Testis (tissue), 3 donors: Measurements from ENCODE around the gene SATB2. TPM values are rescaled to one million over a fixed set of nuclear protein-coding genes. Genes with fewer than 3 reads are reported as not detected.

ENCODE experiments used
- DNase-seq: peaks from one replicate; pipeline ENCODE4 v3.0.0-alpha.2; 2019
- H3K27ac ChIP-seq, 2 donors: fragments of 200-600 bp; sonication (generic); one replicate each; pipeline ENCODE4 v1.5.1; 2019
- H3K27me3 ChIP-seq: fragments of 200-600 bp; sonication (generic); one replicate; pipeline ENCODE4 v1.5.1; 2019
- H3K36me3 ChIP-seq: fragments of 200-600 bp; sonication (generic); one replicate; pipeline ENCODE4 v1.5.1; 2017; ENCODE audit warnings: low read depth; ENCODE audit errors: missing control alignments
- H3K4me1 ChIP-seq: fragments of 200-600 bp; sonication (generic); one replicate; pipeline ENCODE4 v1.5.1; 2019
- H3K4me3 ChIP-seq, 2 donors: fragments of 200-600 bp; sonication (generic); one replicate each; pipeline ENCODE4 v1.5.1; 2017 to 2019
- H3K9me3 ChIP-seq: fragments of 200-600 bp; sonication (generic); one replicate; pipeline ENCODE4 v1.5.1; 2017
- POLR2A ChIP-seq: fragments of 450-650 bp; IDR thresholded peaks from one replicate; pipeline ENCODE4 v1.6.1; 2017; ENCODE audit warnings: antibody characterized with exemption, mild to moderate bottlenecking, moderate library complexity
- WGBS, 2 donors: methylation state at CpG; one replicate each; pipeline ENCODE4 v1.1.5; 2018; 5-methylcytosine and 5-hydroxymethylcytosine counted together
- intact Hi-C: fragments of 100-400 bp; cut with DNase I; formaldehyde crosslinking; loops from one replicate; pipeline ENCODE4 v1.15.1; 2023; ENCODE audit warnings: low total_unique reads
- polyA plus RNA-seq: library from polyadenylated mRNA; stranded (reverse); fragments of 350-450 nt; fragmentation: Illumina TruSeq; extraction: RNeasy Lipid Tissue Mini Kit (QIAGEN cat#74804); gene quantifications from one replicate; pipeline ENCODE4 v1.2.3, GENCODE V29; 2014; ENCODE audit warnings: low read depth, low replicate concordance; ENCODE audit not compliant: insufficient read depth
- total RNA-seq, 2 donors: library from RNA; depleted of rRNA; stranded (reverse); fragments of >200 nt; gene quantifications; one replicate each; pipeline ENCODE4 v1.2.3, GENCODE V29; 2016
- TF ChIP-seq, protein P1 (sequence below), 3 experiments: fragments of 450-650 bp in 2 of 3; fragments of 200-600 bp in 1 of 3; sonication (generic) in 1 of 3; IDR thresholded peaks; one replicate each; pipeline ENCODE4 v1.5.1; 2016 to 2019; ENCODE audit warnings: antibody characterized with exemption in 3 of 3, mild to moderate bottlenecking in 2 of 3, moderate library complexity in 1 of 3

Gene SATB2
- total and polyA plus RNA-seq, 3 donors from 2014 or later: 5.1 to 15.1 (median 14.1) TPM

DNA sequence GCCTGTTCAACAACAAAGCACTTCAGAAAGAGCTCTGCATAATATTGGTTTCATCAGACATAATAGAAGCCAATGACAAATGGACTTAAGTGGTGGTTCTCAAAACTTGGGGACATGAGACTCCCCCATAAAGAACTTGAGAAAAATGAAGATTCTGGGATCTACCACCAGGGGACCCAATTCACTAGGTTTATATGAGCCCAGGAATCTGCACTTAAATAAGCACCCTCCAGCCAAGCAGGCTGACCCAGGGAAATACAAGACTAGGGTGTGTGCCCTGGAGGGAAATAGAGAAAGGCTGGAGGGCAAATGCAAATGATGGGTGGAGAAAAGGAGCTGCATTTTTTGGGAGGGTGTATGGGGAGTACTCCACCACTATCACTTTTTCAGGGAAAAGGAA lies 52.5 kb downstream of the SATB2 start:
- Histone ChIP-seq H3K27me3 (no peaks in the 10 kb centered on the region), H3K9me3 (no peaks in the 10 kb centered on the region), H3K4me3 (no peak overlapping the region), H3K36me3 (no peaks in the 10 kb centered on the region), H3K4me1 (no peaks in the 10 kb centered on the region), H3K27ac (no peak overlapping the region)
- intact Hi-C loops: no loop called here
- TF ChIP-seq, protein P1, sequence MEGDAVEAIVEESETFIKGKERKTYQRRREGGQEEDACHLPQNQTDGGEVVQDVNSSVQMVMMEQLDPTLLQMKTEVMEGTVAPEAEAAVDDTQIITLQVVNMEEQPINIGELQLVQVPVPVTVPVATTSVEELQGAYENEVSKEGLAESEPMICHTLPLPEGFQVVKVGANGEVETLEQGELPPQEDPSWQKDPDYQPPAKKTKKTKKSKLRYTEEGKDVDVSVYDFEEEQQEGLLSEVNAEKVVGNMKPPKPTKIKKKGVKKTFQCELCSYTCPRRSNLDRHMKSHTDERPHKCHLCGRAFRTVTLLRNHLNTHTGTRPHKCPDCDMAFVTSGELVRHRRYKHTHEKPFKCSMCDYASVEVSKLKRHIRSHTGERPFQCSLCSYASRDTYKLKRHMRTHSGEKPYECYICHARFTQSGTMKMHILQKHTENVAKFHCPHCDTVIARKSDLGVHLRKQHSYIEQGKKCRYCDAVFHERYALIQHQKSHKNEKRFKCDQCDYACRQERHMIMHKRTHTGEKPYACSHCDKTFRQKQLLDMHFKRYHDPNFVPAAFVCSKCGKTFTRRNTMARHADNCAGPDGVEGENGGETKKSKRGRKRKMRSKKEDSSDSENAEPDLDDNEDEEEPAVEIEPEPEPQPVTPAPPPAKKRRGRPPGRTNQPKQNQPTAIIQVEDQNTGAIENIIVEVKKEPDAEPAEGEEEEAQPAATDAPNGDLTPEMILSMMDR (IDR thresholded peaks at IDR 0.05): no peak
- TF ChIP-seq POLR2A: no peak
- DNase-seq: no peak

DNA sequence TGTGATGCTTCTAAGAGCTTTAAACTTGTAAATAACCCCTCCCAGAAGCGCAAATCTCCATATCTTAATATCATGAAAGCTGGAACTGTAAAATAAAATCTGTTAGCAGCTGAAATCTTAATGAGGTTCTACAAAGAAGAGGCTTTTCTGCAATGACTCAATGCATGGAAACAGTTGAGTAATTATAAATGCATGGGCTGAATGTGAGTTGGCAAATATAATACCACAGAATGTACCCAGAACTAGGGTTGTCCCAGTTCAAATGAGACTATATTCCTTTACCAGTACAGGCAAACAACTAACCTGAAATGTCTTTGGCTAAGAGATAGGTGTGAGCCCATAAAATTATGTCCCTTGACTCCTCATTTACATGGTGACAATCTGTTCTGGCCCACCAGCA lies 52.9 kb downstream of the SATB2 start:
- Histone ChIP-seq H3K36me3 (no peaks in the 10 kb centered on the region), H3K27me3 (no peaks in the 10 kb centered on the region), H3K27ac (no peak overlapping the region), H3K9me3 (no peaks in the 10 kb centered on the region), H3K4me1 (no peaks in the 10 kb centered on the region), H3K4me3 (no peak overlapping the region)
- DNase-seq: no peak
- 92 to 93% methylated on average over 1 of the region's 1 CpG for WGBS, 2 donors
- TF ChIP-seq, protein P1 (IDR thresholded peaks at IDR 0.05): no peak
- no peak for TF ChIP-seq POLR2A
- intact Hi-C loops: no loop called here

DNA sequence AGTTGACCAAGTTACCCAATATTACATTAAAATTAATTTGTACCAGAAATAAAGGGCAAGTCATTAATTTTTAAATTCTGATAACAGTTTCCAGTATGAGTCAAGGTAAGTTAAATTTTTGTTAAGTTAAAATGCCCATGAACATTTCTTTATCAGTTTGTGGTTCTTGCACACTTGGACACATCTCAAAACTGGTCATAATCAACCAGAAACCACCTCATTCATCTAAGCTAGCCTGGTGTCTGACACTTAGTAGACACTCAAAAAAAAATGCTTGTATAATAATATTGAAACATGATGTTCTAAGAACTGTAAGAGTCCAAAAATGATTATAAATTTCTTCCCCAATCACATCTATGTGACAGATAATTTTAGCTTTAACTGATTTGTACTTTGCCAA lies 62.4 kb downstream of the SATB2 start:
- Histone ChIP-seq H3K27ac (no peak overlapping the region), H3K9me3 (no peaks in the 10 kb centered on the region), H3K4me3 (no peak overlapping the region), H3K4me1 (peaks cover 6% of the 10 kb centered on the region), H3K27me3 (no peaks in the 10 kb centered on the region), H3K36me3 (no peaks in the 10 kb centered on the region)
- no peak for DNase-seq
- intact Hi-C loops: no loop called here
- TF ChIP-seq, protein P1 (IDR thresholded peaks at IDR 0.05): no peak
- TF ChIP-seq POLR2A: no peak

DNA sequence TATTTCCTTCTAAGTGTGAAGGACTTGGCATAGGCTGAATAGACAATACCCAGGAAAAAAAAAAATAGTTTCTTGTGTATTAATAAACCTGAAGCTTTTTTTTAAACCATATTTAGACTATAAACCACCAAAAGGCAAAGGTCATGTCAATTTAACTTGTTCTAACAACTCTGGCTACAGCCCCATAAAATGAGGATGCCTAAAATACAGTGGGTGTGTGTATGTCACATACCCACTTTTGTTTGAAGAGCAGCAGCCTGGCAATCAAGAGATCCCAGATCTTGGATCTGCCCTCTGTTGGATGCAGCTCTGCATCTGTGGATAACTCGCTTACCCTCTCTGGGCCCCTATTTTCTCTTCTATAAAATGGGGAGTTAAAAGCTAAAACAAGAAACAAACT lies 65.4 kb downstream of the SATB2 start:
- Histone ChIP-seq H3K27ac (no peak overlapping the region), H3K4me1 (peaks cover 6% of the 10 kb centered on the region), H3K9me3 (no peaks in the 10 kb centered on the region), H3K4me3 (no peak overlapping the region), H3K27me3 (no peaks in the 10 kb centered on the region), H3K36me3 (no peaks in the 10 kb centered on the region)
- TF ChIP-seq POLR2A: no peak
- TF ChIP-seq, protein P1 (IDR thresholded peaks at IDR 0.05): no peak
- intact Hi-C loops: no loop called here
- no peak for DNase-seq
- 33 to 85% methylated on average over 1 of the region's 1 CpG for WGBS, 2 donors

DNA sequence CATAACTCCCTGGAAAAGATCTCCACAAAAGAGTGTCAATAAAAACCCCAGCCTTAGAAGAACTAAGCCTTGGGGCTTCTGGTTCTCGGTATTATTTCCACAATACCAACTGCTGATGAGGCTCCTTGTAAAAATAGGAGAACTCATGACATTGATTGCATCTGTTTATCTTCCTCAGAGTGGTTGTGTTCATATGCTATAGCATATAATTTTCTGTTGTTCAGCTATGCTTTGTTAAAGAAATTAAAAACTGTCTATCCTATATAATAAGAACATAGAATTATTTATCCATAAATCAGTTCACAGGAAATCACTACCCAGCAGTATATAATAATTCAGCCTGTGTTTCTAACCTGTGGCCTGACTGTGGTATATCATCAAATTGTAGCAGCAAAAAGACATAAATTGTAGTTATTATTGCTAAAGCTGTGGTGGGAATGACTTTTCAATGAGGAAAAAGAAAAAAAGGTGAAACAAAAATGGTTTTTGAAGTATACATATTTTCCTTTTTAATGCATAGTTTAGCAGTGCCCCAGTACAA lies 68.9 kb downstream of the SATB2 start:
- no peak for DNase-seq
- intact Hi-C loops: no loop called here
- TF ChIP-seq, protein P1 (IDR thresholded peaks at IDR 0.05): no peak
- TF ChIP-seq POLR2A: no peak
- no peaks in the 10 kb centered on the region for H3K9me3 ChIP-seq
- WGBS, 2 donors: 81 to 85% methylated on average over 1 of the region's 1 CpG
- H3K4me3 ChIP-seq: no peak overlapping the region
- H3K4me1 ChIP-seq: peaks cover 6% of the 10 kb centered on the region
- H3K36me3 ChIP-seq: no peaks in the 10 kb centered on the region
- no peak overlapping the region for H3K27ac ChIP-seq
- no peaks in the 10 kb centered on the region for H3K27me3 ChIP-seq
